Neural cell (in vitro differentiated cells): ENCODE results near the gene RPL15. TPM values are rescaled to one million over a fixed set of nuclear protein-coding genes. Genes with fewer than 3 reads are reported as not detected.

Source experiments
- H2AFZ ChIP-seq: fragments of 200-600, 300-800 bp; sonication (generic), shearing (Covaris generic); 2 replicates; pipeline ENCODE4 v1.6.0; 2014; ENCODE audit warnings: low read depth, mild to moderate bottlenecking, antibody characterized with exemption, low read length, moderate library complexity
- H3F3A ChIP-seq: fragments of 200-600 bp; shearing (Covaris generic); 2 replicates; pipeline ENCODE4 v1.6.1; 2016; ENCODE audit warnings: mild to moderate bottlenecking, moderate library complexity, mixed read lengths, antibody characterized with exemption, low read length; ENCODE audit not compliant: insufficient read depth, poor library complexity, severe bottlenecking
- H3K27ac ChIP-seq: fragments of 200-600, 300-800 bp; sonication (generic), shearing (Covaris generic); 2 replicates; pipeline ENCODE4 v1.5.1; 2014; ENCODE audit warnings: mild to moderate bottlenecking, low read length, moderate library complexity
- H3K27me3 ChIP-seq: fragments of 300-800, 200-600 bp; sonication (generic), shearing (Covaris generic); 2 replicates; pipeline ENCODE4 v1.6.0; 2014; ENCODE audit warnings: mild to moderate bottlenecking, low read depth, low read length, moderate library complexity; ENCODE audit not compliant: insufficient read depth
- H3K36me3 ChIP-seq: fragments of 300-800, 200-600 bp; sonication (generic), shearing (Covaris generic); 2 replicates; pipeline ENCODE4 v1.5.1; 2014; ENCODE audit warnings: mild to moderate bottlenecking, antibody characterized with exemption, low read length, moderate library complexity; ENCODE audit not compliant: insufficient read depth
- H3K4me2 ChIP-seq: fragments of 300-800, 200-600 bp; sonication (generic), shearing (Covaris generic); 2 replicates; pipeline ENCODE4 v1.6.0; 2014; ENCODE audit warnings: mild to moderate bottlenecking, low read length
- H3K4me3 ChIP-seq: fragments of 300-800, 200-600 bp; sonication (generic), shearing (Covaris generic); 2 replicates; pipeline ENCODE4 v1.5.1; 2014; ENCODE audit warnings: mild to moderate bottlenecking, low read length, moderate library complexity
- H3K79me2 ChIP-seq: fragments of 200-600 bp; shearing (Covaris generic); replicated peaks from 2 replicates; pipeline ENCODE4 v1.6.0; 2014; ENCODE audit warnings: mild to moderate bottlenecking, low read length, moderate library complexity; ENCODE audit not compliant: insufficient read depth
- H3K9ac ChIP-seq: fragments of 300-800, 200-600 bp; sonication (generic), shearing (Covaris generic); 2 replicates; pipeline ENCODE4 v1.6.1; 2016; ENCODE audit warnings: mild to moderate bottlenecking, low read length, mixed read lengths
- H3K9me2 ChIP-seq: fragments of 200-600 bp; shearing (Covaris generic); 2 replicates; pipeline ENCODE4 v1.6.1; 2016; ENCODE audit warnings: mild to moderate bottlenecking, low read length, mixed read lengths; ENCODE audit not compliant: insufficient read depth
- H3K9me3 ChIP-seq: fragments of 200-600, 300-800 bp; sonication (generic), shearing (Covaris generic); 2 replicates; pipeline ENCODE4 v1.6.1; 2016; ENCODE audit warnings: mild to moderate bottlenecking, mixed run types, low read length, moderate library complexity, mixed read lengths
- H4K20me1 ChIP-seq: fragments of 200-600 bp; shearing (Covaris generic); 2 replicates; pipeline ENCODE4 v1.6.1; 2016; ENCODE audit warnings: mild to moderate bottlenecking, mixed run types; ENCODE audit not compliant: insufficient read depth
- CTCF ChIP-seq: fragments of 450-650 bp; IDR thresholded peaks from 2 replicates; pipeline ENCODE4 v1.5.1; 2014; ENCODE audit warnings: antibody characterized with exemption, mild to moderate bottlenecking, moderate library complexity; ENCODE audit not compliant: poor library complexity, severe bottlenecking
- EP300 ChIP-seq: fragments of 450-650 bp; conservative IDR thresholded peaks from 2 replicates; pipeline ENCODE4 v1.6.1; 2014; ENCODE audit warnings: antibody characterized with exemption, mild to moderate bottlenecking, moderate library complexity; ENCODE audit not compliant: poor library complexity, severe bottlenecking
- EZH2 ChIP-seq: fragments of 200-600, 300-800 bp; shearing (Covaris generic), sonication (generic); IDR thresholded peaks from 2 replicates; pipeline ENCODE4 v1.6.1; 2014; ENCODE audit warnings: antibody characterized with exemption, low read length, borderline replicate concordance, mild to moderate bottlenecking; ENCODE audit not compliant: insufficient read depth, poor library complexity, severe bottlenecking
- MXI1 ChIP-seq: fragments of 450-650 bp; conservative IDR thresholded peaks from 2 replicates; pipeline ENCODE4 v1.6.1; 2014; ENCODE audit warnings: antibody characterized with exemption, mild to moderate bottlenecking; ENCODE audit not compliant: poor library complexity, severe bottlenecking
- POLR2AphosphoS5 ChIP-seq: IDR thresholded peaks from 2 replicates; pipeline ENCODE4 v1.6.1; 2012
- RAD21 ChIP-seq: fragments of 450-650 bp; conservative IDR thresholded peaks from 2 replicates; pipeline ENCODE4 v1.6.1; 2014; ENCODE audit warnings: antibody characterized with exemption, mild to moderate bottlenecking, moderate library complexity
- REST ChIP-seq: IDR thresholded peaks from 2 replicates; pipeline ENCODE4 v1.6.1; 2012; ENCODE audit warnings: borderline replicate concordance
- SMC3 ChIP-seq: fragments of 450-650 bp; conservative IDR thresholded peaks from 2 replicates; pipeline ENCODE4 v1.6.1; 2014; ENCODE audit warnings: antibody characterized with exemption, mild to moderate bottlenecking, moderate library complexity; ENCODE audit not compliant: poor library complexity
- TAF1 ChIP-seq: IDR thresholded peaks from 2 replicates; pipeline ENCODE4 v1.6.1; 2012; ENCODE audit warnings: low read depth
- polyA plus RNA-seq: library from polyadenylated mRNA; depleted of rRNA; stranded (reverse); fragments of >200 nt; gene quantifications from 2 replicates; pipeline ENCODE4 v1.2.3, GENCODE V29; 2014

The RPL15 gene
- polyA plus RNA-seq, 1 donor from 2014 or later: 3,247 TPM

- no peaks in the 10 kb centered on the region for H3K27me3 ChIP-seq
- H3K4me2 ChIP-seq: peak overlapping the region; percentile 68
- peak overlapping the region; percentile 84 for H3K27ac ChIP-seq
- H3K9me2 ChIP-seq: no peaks in the 10 kb centered on the region
- H3K9me3 ChIP-seq: no peaks in the 10 kb centered on the region
- peaks cover 10% of the 10 kb centered on the region for H3F3A ChIP-seq
- H3K79me2 ChIP-seq: peaks cover 22% of the 10 kb centered on the region
- H3K4me3 ChIP-seq: peak overlapping the region; percentile 71
- peak overlapping the region; percentile 90 for H3K9ac ChIP-seq
- H4K20me1 ChIP-seq: no peaks in the 10 kb centered on the region
- TF ChIP-seq TAF1 (no peak), EP300 (no peak), REST (no peak), RAD21 (no peak), CTCF (no peak), POLR2AphosphoS5 (no peak), SMC3 (no peak), EZH2 (no peak), MXI1 (no peak)
- no peak overlapping the region for H2AFZ ChIP-seq
- no peaks in the 10 kb centered on the region for H3K36me3 ChIP-seq
These were observed 27.3 kb downstream of the RPL15 start for GRCh38 chr3:23944007-23944783.

- Histone ChIP-seq H3K27ac (peak within 1 kb of the TSS; percentile 87), H3K4me3 (peak within 1 kb of the TSS; percentile 96), H3K36me3 (no peaks in the 10 kb centered on the region), H3K9me2 (no peaks in the 10 kb centered on the region), H3K79me2 (peaks cover 30% of the 10 kb centered on the region), H2AFZ (peak within 1 kb of the TSS; percentile 83), H3K27me3 (no peaks in the 10 kb centered on the region), H3K9me3 (no peaks in the 10 kb centered on the region), H3K4me2 (peak within 1 kb of the TSS; percentile 94), H4K20me1 (no peaks in the 10 kb centered on the region), H3F3A (peaks cover 10% of the 10 kb centered on the region), H3K9ac (peak within 1 kb of the TSS; percentile 93)
- TF ChIP-seq SMC3: no peak
- no peak for TF ChIP-seq RAD21
- peak; percentile 62 for TF ChIP-seq REST
- peak; percentile 73 for TF ChIP-seq TAF1
- no peak for TF ChIP-seq MXI1
- peak; percentile 84 for TF ChIP-seq POLR2AphosphoS5
These were observed 28.1 kb downstream of the RPL15 start, which contains the start of gene NR1D2 for GRCh38 chr3:23944861-23945662. TSS of gene NR1D2 (plus strand) at chr3:23945286. CDS start at chr3:23945579, 293 bp downstream.
